SK-N-SH (cell line): Measurements from ENCODE around the gene CORT. TPM values are rescaled to one million over a fixed set of nuclear protein-coding genes. Genes with fewer than 3 reads are reported as not detected.
"Not testable (repeated sequence)": the region's sequence is repeated elsewhere in the genome, so short reads cannot be mapped to it uniquely, and the experiment has no call there.

Experiments
- CTCF ChIA-PET: fragments of 300-600, 350-600 bp; formaldehyde crosslinking; extraction: SDS; loops from one replicate; lab custom pipeline; 2021; lab: Yijun Ruan, JAX
- POLR2A ChIA-PET: fragments of 350-600 bp; sonication (Branson Sonifier 250); formaldehyde crosslinking; extraction: SDS; loops from one replicate; lab custom pipeline; 2020; ENCODE audit warnings: antibody characterized with exemption, inconsistent platforms; lab: Yijun Ruan, JAX
- DNase-seq: peaks from one replicate; pipeline ENCODE4 v3.0.0; 2012
- H2AFZ ChIP-seq: fragments of 200-600 bp; sonication (generic); 2 replicates; pipeline ENCODE4 v1.8.1; 2016; ENCODE audit warnings: antibody characterized with exemption, mild to moderate bottlenecking, low read depth
- H3F3A ChIP-seq: fragments of 200-600 bp; sonication (generic); replicated peaks from 2 replicates; pipeline ENCODE3; 2016; ENCODE audit warnings: antibody characterized with exemption, mild to moderate bottlenecking; ENCODE audit not compliant: insufficient read depth
- H3K27ac ChIP-seq, 2 experiments: fragments of 200-500 bp in 1 of 2; fragments of 200-600 bp in 1 of 2; sonication (Bioruptor generic) in 1 of 2; sonication (generic), shearing (Covaris generic) in 1 of 2; 2 replicates each; pipeline versions ENCODE4 v1.5.1 to v1.6.1; 2014 to 2016; ENCODE audit warnings: low read depth in 2 of 2, inconsistent platforms in 1 of 2, low read length in 1 of 2, mild to moderate bottlenecking in 1 of 2, mixed read lengths in 1 of 2
- H3K27me3 ChIP-seq: fragments of 200-600 bp; sonication (generic), shearing (Covaris generic); 2 replicates; pipeline ENCODE4 v1.6.1; 2016; ENCODE audit warnings: mixed run types; ENCODE audit not compliant: insufficient read depth
- H3K36me3 ChIP-seq, 2 experiments: fragments of 200-500 bp in 1 of 2; fragments of 200-600 bp in 1 of 2; sonication (Bioruptor generic) in 1 of 2; sonication (generic) in 1 of 2; replicated peaks in 1 of 2; 2 replicates each; pipeline versions ENCODE3 to v1.5.1; 2014 to 2016; ENCODE audit warnings: low read length in 1 of 2, mild to moderate bottlenecking in 1 of 2; ENCODE audit not compliant: insufficient read depth in 2 of 2, control insufficient read depth in 1 of 2
- H3K4me1 ChIP-seq, 2 experiments: fragments of 200-500 bp in 1 of 2; fragments of 200-600 bp in 1 of 2; sonication (Bioruptor generic) in 1 of 2; sonication (generic), shearing (Covaris generic) in 1 of 2; 2 replicates each; pipeline versions ENCODE4 v1.5.1 to v1.6.1; 2014 to 2016; ENCODE audit warnings: low read depth in 1 of 2, low read length in 1 of 2, mixed run types in 1 of 2; ENCODE audit not compliant: insufficient read depth in 2 of 2, control insufficient read depth in 1 of 2
- H3K4me2 ChIP-seq: fragments of 200-600 bp; sonication (generic), shearing (Covaris generic); 2 replicates; pipeline ENCODE4 v1.6.1; 2017; ENCODE audit warnings: mixed run types
- H3K4me3 ChIP-seq, 2 experiments: fragments of 200-500 bp in 1 of 2; fragments of 200-600 bp in 1 of 2; sonication (Bioruptor generic) in 1 of 2; sonication (generic), shearing (Covaris generic) in 1 of 2; 2 replicates each; pipeline versions ENCODE4 v1.5.1 to v1.8.1; 2014 to 2016; ENCODE audit warnings: low read depth in 2 of 2, inconsistent platforms in 1 of 2, low read length in 1 of 2, mild to moderate bottlenecking in 1 of 2, mixed read lengths in 1 of 2, moderate library complexity in 1 of 2
- H3K79me2 ChIP-seq: fragments of 200-600 bp; sonication (generic); 2 replicates; pipeline ENCODE4 v1.8.1; 2017; ENCODE audit warnings: mild to moderate bottlenecking; ENCODE audit not compliant: insufficient read depth
- H3K9ac ChIP-seq: fragments of 200-600 bp; sonication (generic); 2 replicates; pipeline ENCODE4 v1.6.1; 2017; ENCODE audit warnings: mixed run types
- H3K9me2 ChIP-seq: fragments of 200-600 bp; sonication (generic); 2 replicates; pipeline ENCODE4 v1.6.1; 2017; ENCODE audit warnings: mixed run types
- H3K9me3 ChIP-seq: fragments of 200-600 bp; sonication (generic); 2 replicates; pipeline ENCODE4 v1.6.1; 2017; ENCODE audit warnings: mixed run types, mild to moderate bottlenecking, moderate library complexity
- H4K20me1 ChIP-seq: fragments of 200-600 bp; sonication (generic); 2 replicates; pipeline ENCODE4 v1.6.1; 2017; ENCODE audit warnings: mild to moderate bottlenecking, mixed run types; ENCODE audit not compliant: insufficient read depth
- ELF1 ChIP-seq: IDR thresholded peaks from 2 replicates; pipeline ENCODE4 v1.4.0; 2012
- GATA2 ChIP-seq: sonication (generic); formaldehyde crosslinking; IDR thresholded peaks from 2 replicates; pipeline ENCODE4 v1.5.0; 2020; ENCODE audit warnings: mild to moderate bottlenecking, missing genetic modification reagents
- JUND ChIP-seq: IDR thresholded peaks from 2 replicates; pipeline ENCODE4 v1.4.0; 2012
- MEF2A ChIP-seq: IDR thresholded peaks from 2 replicates; pipeline ENCODE4 v1.4.0; 2012; ENCODE audit warnings: low read depth, borderline replicate concordance
- MXI1 ChIP-seq: IDR thresholded peaks from 2 replicates; pipeline ENCODE4 v1.6.1; 2012; ENCODE audit warnings: mild to moderate bottlenecking, low read depth, low read length, improper control_type of control experiment
- NRF1 ChIP-seq: IDR thresholded peaks from 2 replicates; pipeline ENCODE4 v1.6.1; 2012; ENCODE audit warnings: low read depth, mild to moderate bottlenecking, low read length
- RCOR1 ChIP-seq: fragments of 150-350 bp; IDR thresholded peaks from 2 replicates; pipeline ENCODE4 v1.6.1; 2017; ENCODE audit warnings: antibody characterized with exemption, low read length
- RFX5 ChIP-seq: IDR thresholded peaks from 2 replicates; pipeline ENCODE4 v1.6.1; 2012; ENCODE audit warnings: mild to moderate bottlenecking, improper control_type of control experiment, low read length
- RXRA ChIP-seq: IDR thresholded peaks from 2 replicates; pipeline ENCODE4 v1.4.0; 2012; ENCODE audit warnings: low read depth, mild to moderate bottlenecking, borderline replicate concordance
- SMC3 ChIP-seq: IDR thresholded peaks from 2 replicates; pipeline ENCODE4 v1.6.1; 2012; ENCODE audit warnings: low read depth, low read length, improper control_type of control experiment
- TAF1 ChIP-seq: IDR thresholded peaks from 2 replicates; pipeline ENCODE4 v1.6.1; 2012; ENCODE audit warnings: low read depth, mild to moderate bottlenecking, low read length, moderate library complexity, borderline replicate concordance
- WGBS: methylation state at CpG from one replicate; pipeline ENCODE4 v1.1.6; 2017; ENCODE audit warnings: low lambda C conversion rate; 5-methylcytosine and 5-hydroxymethylcytosine counted together
- polyA plus RNA-seq, 3 experiments: library from polyadenylated mRNA; depleted of rRNA; stranded (reverse); fragments of >200 nt; gene quantifications; 2 replicates each; pipeline ENCODE4 v1.2.3, GENCODE V29; 2012

Gene CORT
- polyA plus RNA-seq, 1 of the 3 experiments (the other 2 are of a cell fraction) = 0.26 TPM

- H3K4me2 ChIP-seq, H3K79me2 ChIP-seq, POLR2A ChIA-PET, H2AFZ ChIP-seq, H3F3A ChIP-seq, H3K27me3 ChIP-seq, H3K9me2 ChIP-seq, H3K27ac ChIP-seq, H3K9ac ChIP-seq, H3K4me1 ChIP-seq, H4K20me1 ChIP-seq, DNase-seq, H3K4me3 ChIP-seq, H3K9me3 ChIP-seq: not testable (repeated sequence)
- peaks cover 69 to 74% of the 10 kb centered on the region in 2 experiments for H3K36me3 ChIP-seq
- 92% methylated on average over 1 of the region's 1 CpG for WGBS
- CTCF ChIA-PET = interaction anchor here (1.0 to 1.2 kb wide), 2 partner anchors 13 kb away, joined by 4 read pairs; no protein-coding TSS in a partner anchor
Measured at GRCh38 chr1:10415967-10416366, 33.9 kb upstream of the CORT start.

GRCh38 chr1:10418741-10419140, 31.1 kb upstream of the CORT start:
- H3K4me3 ChIP-seq, H3F3A ChIP-seq, H3K27me3 ChIP-seq, POLR2A ChIA-PET, H3K4me1 ChIP-seq, H3K79me2 ChIP-seq, DNase-seq, H3K4me2 ChIP-seq, H3K9me2 ChIP-seq, H3K27ac ChIP-seq, H3K9ac ChIP-seq, H3K9me3 ChIP-seq, H2AFZ ChIP-seq, H4K20me1 ChIP-seq: not testable (repeated sequence)
- CTCF ChIA-PET = interaction anchor here (0.6 to 2.6 kb wide), 2 partner anchors 11 to 19 kb away, joined by 3 to 9 read pairs; partner anchors contain the start of gene CENPS
- peaks cover 47 to 50% of the 10 kb centered on the region in 2 experiments for H3K36me3 ChIP-seq
- WGBS = 89% methylated on average over 8 of the region's 8 CpGs

- Histone ChIP-seq H3K9me3 (no peaks in the 10 kb centered on the region), H3K9ac (no peak overlapping the region), H4K20me1 (no peaks in the 10 kb centered on the region), H3K4me1 (peaks cover 0 to 4% of the 10 kb centered on the region in 2 experiments; a peak in 1 of 4 replicates), H3K27ac (no peak overlapping the region), H3K4me2 (no peak overlapping the region), H3F3A (peaks cover 4% of the 10 kb centered on the region), H3K79me2 (no peaks in the 10 kb centered on the region), H3K27me3 (no peaks in the 10 kb centered on the region), H3K4me3 (no peak overlapping the region), H3K36me3 (peaks cover 43 to 48% of the 10 kb centered on the region in 2 experiments), H2AFZ (no peak overlapping the region), H3K9me2 (no peaks in the 10 kb centered on the region)
- WGBS = 83% methylated on average over 10 of the region's 15 CpGs
- TF ChIP-seq GATA2 (CRISPR knock-in tag) (no peak), RXRA (no peak), SMC3 (no peak), RFX5 (no peak), TAF1 (no peak), NRF1 (no peak), MXI1 (no peak), ELF1 (no peak), MEF2A (no peak), JUND (no peak), RCOR1 (no peak)
- DNase-seq = no peak
- ChIA-PET POLR2A (no interaction called here), CTCF (interaction anchor here (1.6 to 2.6 kb wide), 2 partner anchors 10 to 75 kb away, joined by 6 to 9 read pairs; partner anchors contain the start of gene CENPS)
Measured at GRCh38 chr1:10419351-10419750, 30.5 kb upstream of the CORT start.
